NT2/D1 (cell line): ENCODE data around the gene INPP5D.

ENCODE experiments used
- DNase-seq: peaks from one replicate; pipeline ENCODE4 v3.0.0-alpha.2; 2011; ENCODE audit warnings: low read depth, low spot score
- H3K27me3 ChIP-seq: 2 replicates; pipeline ENCODE4 v1.6.0; 2011; ENCODE audit warnings: mild to moderate bottlenecking; ENCODE audit not compliant: insufficient read length, insufficient read depth
- H3K36me3 ChIP-seq: 2 replicates; pipeline ENCODE4 v1.6.1; 2011; ENCODE audit warnings: mild to moderate bottlenecking, low read length, mixed read lengths; ENCODE audit not compliant: insufficient read depth, insufficient read length
- H3K4me1 ChIP-seq: 2 replicates; pipeline ENCODE4 v1.5.1; 2011; ENCODE audit not compliant: insufficient read depth, insufficient read length
- H3K4me3 ChIP-seq: 2 replicates; pipeline ENCODE4 v1.5.1; 2011; ENCODE audit warnings: low read depth; ENCODE audit not compliant: insufficient read length
- H3K9ac ChIP-seq: 2 replicates; pipeline ENCODE4 v1.6.0; 2011; ENCODE audit warnings: low read depth; ENCODE audit not compliant: insufficient read length
- H3K9me3 ChIP-seq: 2 replicates; pipeline ENCODE4 v1.5.1; 2011; ENCODE audit warnings: mild to moderate bottlenecking, low read length; ENCODE audit not compliant: insufficient read depth
- SUZ12 ChIP-seq: IDR thresholded peaks from 2 replicates; pipeline ENCODE4 v1.6.1; 2011; ENCODE audit not compliant: insufficient read length, insufficient read depth; ENCODE audit errors: extremely low read depth
- YY1 ChIP-seq: IDR thresholded peaks from 2 replicates; pipeline ENCODE4 v1.6.1; 2011; ENCODE audit not compliant: insufficient read length, insufficient read depth
- ZNF274 ChIP-seq: IDR thresholded peaks from 2 replicates; pipeline ENCODE4 v1.6.1; 2011; ENCODE audit warnings: mild to moderate bottlenecking, low read depth, low read length

The INPP5D gene

DNA sequence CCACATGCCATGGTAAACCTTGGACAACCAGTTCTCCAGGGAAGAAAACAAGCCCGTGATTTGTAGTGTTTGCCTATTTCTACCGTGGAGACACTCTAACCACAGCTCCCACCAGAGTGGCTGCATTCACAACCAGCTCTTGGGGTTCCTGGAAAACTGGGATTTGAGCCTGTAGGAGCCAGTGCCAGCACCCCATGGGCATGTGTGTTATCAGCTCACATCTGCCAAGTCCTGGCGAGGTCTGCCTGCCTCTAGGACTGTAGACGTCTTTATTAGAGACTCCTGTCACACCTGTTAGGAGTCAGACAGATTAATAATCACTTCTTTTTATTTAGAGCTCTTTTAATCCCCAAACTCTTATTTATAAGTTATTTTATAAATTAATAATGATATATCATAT is 41.0 kb downstream of the INPP5D start:
- Histone ChIP-seq H3K9me3 (no peaks in the 10 kb centered on the region; the same call in 1 of the 2 replicates), H3K27me3 (no peaks in the 10 kb centered on the region), H3K9ac (no peak overlapping the region), H3K36me3 (no peaks in the 10 kb centered on the region), H3K4me3 (no peak overlapping the region), H3K4me1 (no peaks in the 10 kb centered on the region)
- no peak for TF ChIP-seq ZNF274
- no peak for DNase-seq

DNA sequence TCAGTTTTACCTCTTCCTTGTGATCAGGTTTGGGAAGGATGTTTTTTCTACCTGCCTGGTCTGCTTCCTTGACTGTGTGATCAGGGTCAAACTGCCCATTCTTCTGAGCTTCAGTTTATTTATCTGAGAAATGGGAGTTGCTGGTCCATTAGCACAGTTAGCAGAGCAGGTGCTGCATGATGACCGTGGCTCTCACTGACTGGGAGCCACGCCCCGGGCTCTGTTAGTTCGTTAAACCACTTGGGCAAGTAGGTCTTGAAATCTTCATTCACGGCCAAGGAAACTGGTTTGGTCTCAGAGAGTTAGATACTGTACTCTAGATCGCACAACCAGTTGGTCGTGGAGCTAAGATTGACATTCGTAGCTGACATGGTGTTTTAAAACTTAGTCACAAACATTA is 41.7 kb downstream of the INPP5D start:
- H3K4me3 ChIP-seq = no peak overlapping the region
- H3K9ac ChIP-seq = no peak overlapping the region
- TF ChIP-seq ZNF274 = no peak
- no peak for TF ChIP-seq SUZ12
- no peak for TF ChIP-seq YY1
- no peaks in the 10 kb centered on the region for H3K36me3 ChIP-seq
- H3K27me3 ChIP-seq = no peaks in the 10 kb centered on the region
- no peak for DNase-seq
- H3K4me1 ChIP-seq = no peaks in the 10 kb centered on the region
- no peaks in the 10 kb centered on the region; the same call in 1 of the 2 replicates for H3K9me3 ChIP-seq

DNA sequence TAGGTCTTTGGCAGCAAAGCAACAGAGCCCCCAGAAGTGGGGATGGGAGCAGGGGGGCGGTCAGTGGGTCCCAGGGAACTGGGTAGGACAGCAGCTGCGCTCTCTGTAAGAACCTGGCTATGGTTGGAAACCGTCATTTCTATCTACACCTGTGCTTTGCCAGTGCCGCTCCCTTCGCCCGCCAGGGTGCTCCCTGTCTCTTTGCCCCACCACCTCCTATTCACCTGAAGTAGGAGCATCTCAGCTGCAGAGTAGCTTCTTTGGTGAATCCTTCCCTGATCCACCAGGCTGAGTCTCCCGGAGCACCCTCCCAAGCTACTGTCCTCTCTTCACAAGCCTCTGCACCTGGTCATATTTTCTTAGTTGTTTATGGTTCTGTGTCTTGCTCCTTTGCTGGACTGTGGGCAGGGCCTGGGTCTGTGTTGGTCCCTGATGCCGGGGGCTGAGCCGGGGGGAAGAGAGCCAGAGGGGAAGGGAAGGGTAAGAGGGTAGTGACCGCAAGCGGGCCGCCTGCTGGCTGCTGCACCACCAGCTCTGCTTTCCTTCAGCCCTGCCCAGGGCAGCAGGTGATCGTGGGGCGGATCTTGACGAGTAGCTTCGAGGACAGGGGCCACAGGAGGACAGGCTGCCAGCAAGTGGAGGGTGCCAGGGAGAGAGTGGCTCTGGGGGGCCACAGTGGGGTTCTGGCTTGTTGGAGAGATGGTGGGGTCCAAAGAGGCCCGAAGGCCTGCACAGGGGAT is 45.2 kb downstream of the INPP5D start:
- H3K4me1 ChIP-seq = peaks cover 7% of the 10 kb centered on the region
- H3K36me3 ChIP-seq = no peaks in the 10 kb centered on the region
- TF ChIP-seq ZNF274 = no peak
- TF ChIP-seq YY1 = no peak
- TF ChIP-seq SUZ12 = no peak
- H3K9ac ChIP-seq = no peak overlapping the region
- DNase-seq = no peak
- no peak overlapping the region for H3K4me3 ChIP-seq
- H3K9me3 ChIP-seq = no peaks in the 10 kb centered on the region; the same call in 1 of the 2 replicates
- H3K27me3 ChIP-seq = no peaks in the 10 kb centered on the region

DNA sequence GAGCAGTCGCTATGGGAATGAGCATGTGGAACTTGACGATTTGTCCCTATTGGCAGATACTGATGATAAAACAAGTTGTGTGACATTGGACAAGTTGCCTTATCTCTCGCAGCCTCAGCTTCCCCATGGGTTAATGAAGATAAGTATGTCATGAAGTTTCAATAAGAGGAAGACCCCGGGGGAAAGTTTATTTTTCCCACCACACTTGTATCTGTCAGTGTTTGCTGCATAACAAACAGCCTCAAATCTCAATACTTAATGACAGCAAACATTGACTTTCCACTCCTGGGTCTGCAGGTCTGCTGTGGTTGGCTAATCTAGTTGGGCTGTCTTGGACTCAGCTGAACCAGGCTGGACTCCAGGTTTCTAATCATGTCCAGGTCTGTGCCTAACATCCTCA is 45.8 kb downstream of the INPP5D start:
- Histone ChIP-seq H3K9ac (no peak overlapping the region), H3K4me1 (peaks cover 7% of the 10 kb centered on the region), H3K4me3 (no peak overlapping the region), H3K9me3 (no peaks in the 10 kb centered on the region; the same call in 1 of the 2 replicates), H3K36me3 (no peaks in the 10 kb centered on the region), H3K27me3 (no peaks in the 10 kb centered on the region)
- TF ChIP-seq SUZ12 (no peak), YY1 (no peak), ZNF274 (no peak)
- no peak for DNase-seq

- H3K27me3 ChIP-seq = no peaks in the 10 kb centered on the region
- no peak for DNase-seq
- no peak overlapping the region for H3K9ac ChIP-seq
- H3K4me3 ChIP-seq = no peak overlapping the region
- H3K4me1 ChIP-seq = peaks cover 7% of the 10 kb centered on the region
- no peaks in the 10 kb centered on the region; the same call in 1 of the 2 replicates for H3K9me3 ChIP-seq
- TF ChIP-seq YY1 (no peak), SUZ12 (no peak), ZNF274 (no peak)
- no peaks in the 10 kb centered on the region for H3K36me3 ChIP-seq
These were observed 46.9 kb downstream of the INPP5D start for GRCh38 chr2:233107011-233107410.

DNA sequence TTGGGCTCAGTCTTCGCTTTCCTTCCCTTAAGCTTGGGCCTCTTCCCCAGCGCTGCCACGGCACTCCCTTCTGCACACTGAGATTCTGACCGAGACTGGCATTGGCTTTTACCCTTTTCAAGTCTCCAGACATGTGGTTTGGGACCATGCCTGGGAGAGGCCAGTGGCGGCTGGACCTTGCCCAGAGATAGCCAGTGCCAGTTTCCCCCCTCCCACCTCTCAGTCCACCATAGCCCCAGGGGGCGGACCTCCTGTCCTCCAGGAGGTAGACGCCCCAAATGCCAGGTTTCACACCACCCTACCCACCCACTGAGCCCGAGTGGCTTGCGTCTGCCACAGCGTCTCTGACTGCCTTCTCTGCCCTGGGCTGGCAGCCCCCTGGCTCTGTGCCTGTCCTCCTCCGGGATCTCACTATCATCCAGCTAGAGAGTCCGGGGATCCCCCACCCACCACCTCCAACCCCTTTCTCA is 47.7 kb downstream of the INPP5D start:
- no peaks in the 10 kb centered on the region; the same call in 1 of the 2 replicates for H3K9me3 ChIP-seq
- no peak overlapping the region for H3K9ac ChIP-seq
- no peak for DNase-seq
- no peak overlapping the region for H3K4me3 ChIP-seq
- no peaks in the 10 kb centered on the region for H3K36me3 ChIP-seq
- H3K27me3 ChIP-seq = no peaks in the 10 kb centered on the region
- peaks cover 7% of the 10 kb centered on the region for H3K4me1 ChIP-seq
- TF ChIP-seq SUZ12 (no peak), YY1 (no peak), ZNF274 (no peak)

GRCh38 chr2:233108611-233109490 is 48.7 kb downstream of the INPP5D start:
- H3K9ac ChIP-seq = peak overlapping the region; percentile 2
- no peaks in the 10 kb centered on the region for H3K27me3 ChIP-seq
- TF ChIP-seq SUZ12 (no peak), YY1 (no peak), ZNF274 (no peak)
- H3K4me3 ChIP-seq = no peak overlapping the region
- DNase-seq = no peak
- no peaks in the 10 kb centered on the region; the same call in 1 of the 2 replicates for H3K9me3 ChIP-seq
- peaks cover 7% of the 10 kb centered on the region for H3K4me1 ChIP-seq
- no peaks in the 10 kb centered on the region for H3K36me3 ChIP-seq
